T47D (cell line): ENCODE results near the gene FOXB2.

Source experiments
- DNase-seq, 2 experiments: peaks; one replicate each; pipeline versions ENCODE4 v3.0.0 to v3.0.0-alpha.2; 2011 to 2012; ENCODE audit warnings: low read depth in 1 of 2, low spot score in 1 of 2
- JUND ChIP-seq: IDR thresholded peaks from 2 replicates; pipeline ENCODE4 v1.6.1; 2012; ENCODE audit warnings: low read depth
- in situ Hi-C: cut with HindIII; loops from 2 replicates; pipeline ENCODE4 v1.10.0; 2016; ENCODE audit warnings: low sequenced_read_pairs, low pct_unique_long_range_greater_than_20kb

The FOXB2 gene

DNA sequence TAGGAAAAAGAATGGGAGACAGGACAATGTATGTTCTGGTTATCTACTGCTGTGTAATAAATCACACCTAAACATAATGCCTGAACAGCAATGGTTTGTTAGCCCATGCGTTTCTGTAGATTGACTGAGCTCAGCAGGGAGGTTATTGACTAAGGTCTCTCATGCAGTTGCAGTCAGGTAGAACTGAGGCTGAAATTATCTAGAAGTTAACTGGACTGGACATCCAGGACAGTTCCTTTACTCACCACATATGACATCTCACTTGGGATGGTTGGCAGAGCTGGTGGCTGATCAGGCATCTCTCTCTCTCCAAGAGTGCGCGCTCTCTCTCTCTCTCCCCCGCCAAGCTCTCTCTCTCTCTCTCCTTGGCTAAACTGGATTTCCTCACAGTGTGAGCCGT is 8.9 kb upstream of the FOXB2 start:
- in situ Hi-C loops, result no loop called here
- DNase-seq, result no peak
- no peak for TF ChIP-seq JUND

DNA sequence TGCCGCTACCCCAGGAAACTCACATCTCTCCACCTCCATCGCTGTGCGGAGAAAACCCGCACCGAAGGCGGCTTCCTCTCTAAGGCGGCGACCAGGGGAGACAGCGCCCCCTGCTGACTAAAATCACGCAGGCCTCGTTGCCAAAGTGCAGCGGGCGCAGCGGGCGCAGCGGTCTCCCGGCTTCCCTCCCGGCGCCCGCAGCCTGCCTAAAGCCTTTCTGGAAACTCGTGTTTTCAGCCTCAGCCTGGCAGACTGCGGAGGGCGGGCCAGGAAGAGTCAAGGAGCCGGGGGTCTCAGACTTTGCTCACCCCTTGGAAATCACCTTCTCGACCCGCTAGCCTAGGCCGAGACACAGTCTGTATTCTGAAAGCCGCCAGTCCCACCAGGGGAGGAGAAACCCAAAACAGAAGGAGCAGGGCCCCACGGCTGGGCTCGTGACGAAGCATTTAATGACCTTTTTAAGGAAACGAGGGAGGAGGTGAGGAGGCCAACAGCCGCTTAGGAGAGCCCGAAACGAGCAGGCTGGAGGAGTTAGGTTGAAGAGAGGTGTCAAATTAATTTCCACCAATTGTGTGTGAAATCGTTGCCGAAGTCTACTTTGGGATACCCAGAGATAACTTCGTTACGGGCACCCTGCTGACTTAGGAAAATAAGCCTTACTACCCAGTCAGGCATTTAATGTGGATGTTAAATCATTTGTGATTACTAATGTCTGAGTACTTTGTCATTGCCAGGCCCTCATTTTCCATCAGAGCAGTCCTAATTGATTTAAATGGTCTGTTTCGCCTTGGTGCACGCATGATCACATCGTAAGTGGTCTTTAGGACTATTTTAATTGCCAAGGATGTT is 7.3 kb upstream of the FOXB2 start:
- in situ Hi-C loops, result no loop called here
- DNase-seq, result no peak
- TF ChIP-seq JUND, result no peak

DNA sequence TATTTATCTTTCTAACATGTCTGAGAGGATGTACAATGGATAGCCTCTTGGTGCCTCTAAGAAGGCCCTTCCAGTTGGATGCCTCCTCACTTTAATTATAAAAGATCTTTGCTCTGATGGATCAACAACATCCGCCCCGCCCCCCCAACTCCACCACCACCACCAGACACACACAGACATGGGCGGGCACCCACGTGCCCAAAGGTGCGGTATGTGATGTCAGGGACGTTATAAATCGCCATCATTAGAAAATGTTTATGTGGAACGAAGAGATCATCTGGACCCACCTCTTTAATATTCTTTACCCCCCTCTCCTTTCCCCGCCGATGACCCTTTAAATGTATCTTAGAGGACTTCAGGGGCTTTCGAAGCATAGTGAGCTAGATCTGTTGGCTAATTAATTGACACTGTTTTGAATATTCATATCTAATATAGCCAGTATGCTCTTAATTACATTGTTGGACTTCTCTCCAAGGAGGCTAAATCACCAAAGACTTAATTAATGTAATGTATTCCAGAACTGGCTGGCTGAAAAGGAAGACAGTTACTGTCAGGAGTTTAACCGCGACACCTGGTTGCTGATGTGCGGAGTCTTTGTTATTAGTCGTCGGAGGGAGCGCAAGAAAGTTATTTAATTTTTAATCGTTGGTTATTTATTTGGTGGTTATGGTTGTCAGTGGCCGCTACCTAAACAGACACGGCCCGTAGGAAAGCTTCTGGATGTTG is 6.1 kb upstream of the FOXB2 start:
- in situ Hi-C loops, result no loop called here
- TF ChIP-seq JUND, result no peak
- no peak for DNase-seq

DNA sequence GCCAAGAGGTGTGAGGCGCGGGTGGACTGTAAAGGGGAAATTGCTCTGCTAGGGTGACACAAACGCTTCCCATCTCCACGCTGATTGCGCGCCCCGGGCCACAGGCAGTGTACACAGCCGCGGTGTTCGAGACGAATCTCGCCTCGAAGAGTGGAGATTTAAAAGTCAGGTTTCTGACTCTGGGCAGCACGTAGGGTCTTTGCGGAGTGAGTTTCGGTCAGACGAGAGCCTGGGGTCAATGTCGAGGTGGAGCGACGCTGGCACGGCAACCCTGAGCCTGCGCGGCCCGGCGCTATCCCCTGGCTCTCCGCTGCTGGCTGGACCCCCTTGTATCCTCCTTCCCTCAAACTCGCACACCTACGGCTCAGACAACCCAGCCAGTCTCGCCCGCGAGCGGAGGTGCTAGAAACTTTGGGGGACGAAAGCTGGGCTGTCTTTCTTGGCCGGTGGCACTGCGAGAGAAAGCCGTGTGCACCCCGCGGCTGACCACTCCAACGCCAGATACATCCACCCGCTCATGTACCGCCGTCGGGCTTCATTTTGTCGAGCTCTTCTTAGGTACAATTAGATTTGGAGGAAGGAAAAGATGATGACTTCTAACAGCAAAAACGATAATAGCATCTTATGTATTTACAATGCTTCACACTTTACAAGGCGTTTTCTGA is 5.4 kb upstream of the FOXB2 start:
- TF ChIP-seq JUND, result no peak
- in situ Hi-C loops, result no loop called here
- no peak for DNase-seq

DNA sequence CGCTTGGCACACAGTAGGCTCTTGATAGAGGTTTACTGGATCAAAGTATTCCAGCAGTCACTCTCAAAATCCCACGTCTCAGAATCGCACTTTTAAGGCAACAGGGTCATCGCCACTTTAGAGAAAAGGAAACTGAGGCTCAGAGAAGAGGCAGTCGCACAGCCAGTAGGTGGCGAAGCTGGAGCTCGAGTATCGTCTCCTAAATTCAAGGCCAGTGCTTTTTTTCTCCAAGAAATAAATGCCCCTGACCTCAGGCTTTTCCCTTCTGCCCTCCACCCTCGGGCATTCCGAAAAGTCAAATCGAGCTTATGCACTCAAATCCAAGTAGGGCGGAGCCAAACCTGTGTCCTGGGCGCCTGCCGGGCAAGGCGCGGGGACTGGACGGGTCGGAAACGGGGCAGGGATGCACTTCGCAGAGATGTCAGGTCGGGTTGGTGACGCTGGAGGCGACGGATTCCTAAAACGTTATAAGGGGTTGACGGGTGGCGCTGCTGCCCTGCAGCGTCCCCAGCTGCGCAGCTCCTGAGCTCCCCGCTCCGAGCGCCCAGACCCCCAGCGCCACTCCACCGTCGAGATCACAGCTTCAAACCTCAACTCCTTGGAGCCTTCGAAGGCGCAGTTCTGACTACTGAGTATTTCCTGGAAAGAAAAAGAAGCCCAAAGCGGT is 4.7 kb upstream of the FOXB2 start:
- DNase-seq, result no peak
- TF ChIP-seq JUND, result no peak

DNA sequence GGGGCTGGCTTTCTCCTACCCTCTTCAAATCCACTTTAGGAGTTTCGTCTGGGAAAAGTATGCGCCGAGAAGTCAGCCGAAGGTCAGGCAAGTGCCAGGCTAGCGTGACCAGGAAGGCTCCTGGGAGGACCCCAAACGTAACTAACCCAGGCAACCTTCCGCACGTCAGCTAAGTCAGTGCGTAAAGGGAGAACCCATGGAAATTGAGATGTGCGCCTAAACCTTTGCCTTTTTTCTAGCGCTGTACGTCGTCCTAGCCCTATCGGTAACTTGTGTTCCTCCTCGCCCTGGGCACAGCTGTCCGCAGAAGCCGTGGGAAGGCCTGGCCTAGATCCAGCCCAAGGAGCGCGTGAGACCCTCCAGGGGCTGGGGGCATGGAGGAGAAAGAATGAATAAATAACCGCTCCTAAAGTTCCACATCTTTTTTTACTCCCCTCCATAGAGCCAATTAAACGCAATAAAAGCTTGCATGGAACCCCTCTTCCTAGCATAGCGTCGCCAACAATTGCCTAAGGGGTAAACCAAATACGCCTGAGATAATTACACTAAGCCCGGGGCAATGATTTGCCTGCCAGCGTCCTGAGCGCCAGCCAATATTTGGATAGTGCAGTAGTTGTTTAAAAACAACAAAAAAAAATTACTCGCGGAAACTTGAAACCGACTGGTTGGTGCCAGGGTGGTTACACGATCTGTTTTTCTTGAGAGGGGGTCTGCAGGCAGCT is 4.0 kb upstream of the FOXB2 start:
- no peak for DNase-seq
- no peak for TF ChIP-seq JUND
- in situ Hi-C loops, result no loop called here

More for the DNA sequence above, 4.7 kb upstream of the FOXB2 start:
- in situ Hi-C loops, result no loop called here

DNA sequence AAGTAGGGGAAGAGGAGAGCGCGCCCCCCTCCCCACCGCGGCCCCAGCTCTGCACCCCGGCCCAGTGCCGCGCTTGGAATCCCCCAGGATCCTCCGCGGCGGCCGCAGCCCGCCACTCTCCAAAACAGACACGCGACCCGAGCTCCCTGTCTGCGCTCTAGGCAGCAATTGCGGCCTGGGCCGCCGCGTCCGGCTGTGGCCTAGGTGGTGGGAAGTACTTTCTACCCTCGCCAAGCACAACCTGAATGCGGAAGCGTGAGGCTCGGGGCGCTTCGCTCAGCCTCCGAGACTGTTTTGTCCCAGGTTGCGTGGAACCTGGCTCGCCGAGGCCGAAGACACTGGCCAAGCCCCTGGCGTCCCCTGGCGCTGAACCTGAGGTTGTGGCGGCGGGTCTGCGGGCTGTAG is 3.3 kb upstream of the FOXB2 start:
- DNase-seq, result no peak
- in situ Hi-C loops, result no loop called here
- no peak for TF ChIP-seq JUND

DNA sequence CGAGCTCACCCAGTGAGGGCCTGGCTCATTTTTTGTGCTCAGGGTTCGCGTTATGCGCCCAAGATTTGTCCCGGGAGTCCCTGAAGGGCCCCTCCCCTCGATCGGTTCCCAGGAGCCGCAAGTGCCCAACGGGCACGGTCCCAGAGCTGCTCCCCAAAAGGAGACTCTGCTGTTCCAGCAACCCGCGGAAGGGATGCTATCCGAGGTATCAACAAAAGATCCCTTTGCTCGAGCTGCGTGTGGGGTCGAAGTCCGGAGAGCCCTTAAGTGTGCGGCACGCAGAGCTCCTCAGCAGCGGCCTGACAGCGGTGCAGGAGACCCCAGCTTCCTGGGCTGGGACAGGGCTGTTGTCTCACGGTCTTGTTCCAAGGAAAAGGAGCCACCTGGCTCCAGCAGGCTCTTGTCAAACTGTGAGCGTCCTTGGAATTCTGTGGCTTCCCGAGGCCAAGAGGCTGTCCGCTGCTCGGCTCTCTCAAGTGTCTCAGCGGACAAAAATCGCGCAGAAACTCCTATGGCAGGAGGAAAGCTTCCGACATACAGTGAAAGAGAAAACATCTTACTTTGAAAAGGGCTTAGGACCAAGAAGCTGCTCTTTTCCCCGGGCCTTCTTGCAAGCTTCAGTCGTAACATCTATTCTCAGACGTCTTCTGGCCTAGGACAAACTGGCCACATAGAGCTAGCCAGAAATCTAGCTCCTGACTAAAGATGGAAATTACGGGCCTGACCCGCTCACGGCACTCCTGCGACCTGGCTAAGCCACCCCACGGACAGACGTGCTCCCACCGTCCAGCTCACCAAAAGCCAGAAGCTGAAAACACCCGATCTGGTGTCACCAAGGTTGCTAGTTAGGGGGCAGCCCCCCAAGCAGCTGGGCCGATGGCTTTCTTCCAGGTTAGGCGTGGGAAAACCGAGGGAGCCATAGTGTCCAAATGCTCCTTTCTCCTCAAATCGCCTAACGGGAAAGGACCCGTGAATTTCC is 2.6 kb upstream of the FOXB2 start:
- in situ Hi-C loops, result no loop called here
- no peak for DNase-seq
- no peak for TF ChIP-seq JUND

DNA sequence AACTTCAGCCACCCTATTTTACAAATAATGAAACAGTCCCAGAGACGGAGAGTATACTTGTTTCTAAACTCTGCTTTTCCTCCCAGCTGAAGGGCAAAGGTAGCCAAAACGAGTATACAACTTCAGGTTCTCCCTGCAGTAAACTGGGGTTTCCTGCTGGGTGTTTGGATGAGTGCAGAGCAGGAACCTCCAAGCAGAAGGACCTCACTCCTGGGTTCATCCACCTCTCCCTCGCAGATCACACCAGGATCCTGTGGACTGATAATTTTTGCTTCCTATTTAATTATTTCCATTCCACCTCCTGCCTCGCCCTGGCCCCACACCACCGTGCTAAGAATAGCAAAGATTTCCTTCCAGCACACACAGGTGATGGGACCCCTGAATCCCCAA is 2.0 kb upstream of the FOXB2 start:
- in situ Hi-C loops, result no loop called here
- no peak for TF ChIP-seq JUND
- DNase-seq, result no peak

DNA sequence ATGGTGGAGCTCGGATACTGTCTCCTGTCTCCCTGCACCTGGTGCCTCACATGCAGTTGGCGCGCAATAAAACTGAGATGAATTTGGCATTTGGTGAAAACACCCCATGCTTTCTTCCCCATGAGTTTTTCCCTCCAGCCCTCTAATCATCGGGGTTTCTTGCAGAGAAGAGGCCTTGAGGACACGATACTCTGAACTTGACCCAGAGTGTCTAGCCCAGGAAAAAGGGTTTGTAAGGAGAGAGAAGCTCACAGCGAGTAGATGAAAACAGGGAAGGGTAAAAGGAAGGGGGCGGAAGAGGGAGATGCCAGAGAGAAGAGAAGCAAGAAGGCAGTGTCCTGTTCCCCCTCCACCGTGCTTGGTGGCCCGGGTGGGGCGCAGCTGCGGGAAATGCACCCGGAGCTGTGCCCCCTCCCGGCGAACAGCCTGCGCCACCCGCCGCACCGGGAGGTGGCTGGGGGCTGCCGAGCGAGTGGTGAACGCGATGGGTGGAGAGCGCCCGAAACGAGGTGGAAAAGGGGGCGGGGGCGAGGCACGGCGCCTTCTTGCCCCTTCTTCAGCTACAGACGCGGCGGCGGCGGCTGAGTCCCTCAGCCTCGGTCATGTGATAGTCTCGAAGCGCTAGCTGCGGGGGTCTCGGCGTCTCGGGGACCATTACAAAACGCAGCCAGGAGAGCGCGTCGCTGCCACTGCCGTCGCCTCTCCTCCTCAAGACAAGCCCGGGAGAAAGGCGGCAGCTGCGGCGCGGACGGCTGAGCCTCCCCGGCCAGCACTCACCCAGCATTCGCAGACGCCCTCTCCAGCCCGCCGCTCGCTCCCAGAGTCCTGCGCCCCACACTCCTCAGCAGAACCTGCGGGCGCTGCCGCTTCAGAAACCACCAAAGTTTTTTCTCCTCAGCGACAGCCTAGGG is 1.1 kb upstream of the FOXB2 start:
- no peak for TF ChIP-seq JUND
- in situ Hi-C loops, result no loop called here
- DNase-seq, result peak; percentile 16 to 62
